GM18867 (cell line): Measurements from ENCODE around the gene DGCR6.
"Not testable (repeated sequence)": the region's sequence is repeated elsewhere in the genome, so short reads cannot be mapped to it uniquely, and the experiment has no call there.

ENCODE experiments used
- ATAC-seq: cut with Tn5 transposase; IDR thresholded peaks from one replicate; pipeline ENCODE4 v1.9.1; 2021; ENCODE audit warnings: mild to moderate bottlenecking, moderate library complexity; ENCODE audit not compliant: unreplicated experiment

DGCR6 gene

GRCh38 chr22:18905540-18906409, at the start of gene DGCR6:
TSS of gene DGCR6 (plus strand) at chr22:18906320. CDS start at chr22:18906375, 55 bp downstream.
- peak; percentile 87 for ATAC-seq

GRCh38 chr22:18859314-18859713, 46.8 kb upstream of the DGCR6 start:
- ATAC-seq: not testable (repeated sequence)

GRCh38 chr22:18881260-18881659, 24.9 kb upstream of the DGCR6 start:
- ATAC-seq: not testable (repeated sequence)

- ATAC-seq: not testable (repeated sequence)
Observed at GRCh38 chr22:18884465-18884864, 21.7 kb upstream of the DGCR6 start.

- no peak for ATAC-seq
Observed at GRCh38 chr22:18888115-18888514, 18.0 kb upstream of the DGCR6 start.

- not testable (repeated sequence) for ATAC-seq
Observed at GRCh38 chr22:18890510-18891192, 15.5 kb upstream of the DGCR6 start.

GRCh38 chr22:18893775-18894174, 12.3 kb upstream of the DGCR6 start:
- not testable (repeated sequence) for ATAC-seq

- ATAC-seq: not testable (repeated sequence)
Observed at GRCh38 chr22:18896037-18896657, 10.0 kb upstream of the DGCR6 start.

GRCh38 chr22:18906410-18906745, 258 bp downstream of the DGCR6 start:
- ATAC-seq: not testable (repeated sequence)

- no peak for ATAC-seq
Observed at GRCh38 chr22:18906896-18907295, 776 bp downstream of the DGCR6 start.

GRCh38 chr22:18909556-18909955, 3.4 kb downstream of the DGCR6 start:
- ATAC-seq: no peak

- not testable (repeated sequence) for ATAC-seq
Observed at GRCh38 chr22:18911535-18911934, 5.4 kb downstream of the DGCR6 start.

GRCh38 chr22:18912264-18912946, 6.3 kb downstream of the DGCR6 start:
- not testable (repeated sequence) for ATAC-seq

GRCh38 chr22:18914558-18914957, 8.4 kb downstream of the DGCR6 start:
- not testable (repeated sequence) for ATAC-seq

GRCh38 chr22:18915550-18915949, 9.4 kb downstream of the DGCR6 start:
- not testable (repeated sequence) for ATAC-seq

- not testable (repeated sequence) for ATAC-seq
Observed at GRCh38 chr22:18917818-18918217, 11.7 kb downstream of the DGCR6 start.

- not testable (repeated sequence) for ATAC-seq
Observed at GRCh38 chr22:18920257-18920902, 14.3 kb downstream of the DGCR6 start.

- no peak for ATAC-seq
Observed at GRCh38 chr22:18925368-18926064, 19.4 kb downstream of the DGCR6 start.

GRCh38 chr22:18927020-18927419, 20.9 kb downstream of the DGCR6 start:
- no peak for ATAC-seq

- no peak for ATAC-seq
Observed at GRCh38 chr22:18927573-18927972, 21.5 kb downstream of the DGCR6 start.
